B cell (primary cell): ENCODE data around the gene SLC1A2.

Source experiments
- EZH2 ChIP-seq: IDR thresholded peaks from 2 replicates; pipeline ENCODE4 v1.6.1; 2012; ENCODE audit warnings: borderline replicate concordance, low read depth, mild to moderate bottlenecking, moderate library complexity, low read length; ENCODE audit not compliant: insufficient read depth, poor library complexity, severe bottlenecking
- TF ChIP-seq, protein P1 (sequence below): fragments of 200-600 bp; IDR thresholded peaks from one replicate; pipeline ENCODE4 v1.8.0; 2022; ENCODE audit warnings: antibody characterized with exemption, mild to moderate bottlenecking

DNA sequence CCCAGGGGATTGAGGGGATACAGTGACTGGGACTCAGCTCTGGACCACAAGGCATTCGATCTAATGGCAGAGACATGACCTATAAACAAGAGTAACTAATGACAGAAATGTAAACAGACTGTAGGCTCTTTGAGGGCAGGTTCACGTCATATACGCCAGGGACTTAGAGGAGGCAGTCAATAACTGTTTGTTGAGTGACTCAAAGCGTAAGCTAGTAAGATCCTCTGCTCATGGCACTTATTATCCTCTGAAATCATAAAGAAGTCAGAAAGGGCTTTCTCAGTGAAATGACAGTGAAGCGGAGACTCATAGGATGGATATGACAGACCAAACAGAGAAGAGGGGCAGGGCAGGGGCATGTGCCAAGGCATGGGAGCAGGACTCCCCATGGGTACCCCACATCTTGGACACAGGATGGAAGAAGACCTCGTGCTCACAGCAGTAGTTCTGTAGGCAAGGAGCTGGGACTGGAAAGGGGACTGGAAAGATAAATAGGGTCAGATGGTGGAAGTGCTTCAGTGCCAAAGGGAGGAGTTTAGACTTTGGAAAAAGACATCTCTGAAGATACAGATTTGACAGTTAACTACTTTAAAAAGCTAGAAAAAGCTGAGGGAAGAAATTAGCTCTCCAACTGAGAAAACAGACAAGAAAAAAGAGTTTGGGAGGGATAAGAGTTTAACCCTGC is 72.7 kb downstream of the SLC1A2 start:
- TF ChIP-seq, protein P1, sequence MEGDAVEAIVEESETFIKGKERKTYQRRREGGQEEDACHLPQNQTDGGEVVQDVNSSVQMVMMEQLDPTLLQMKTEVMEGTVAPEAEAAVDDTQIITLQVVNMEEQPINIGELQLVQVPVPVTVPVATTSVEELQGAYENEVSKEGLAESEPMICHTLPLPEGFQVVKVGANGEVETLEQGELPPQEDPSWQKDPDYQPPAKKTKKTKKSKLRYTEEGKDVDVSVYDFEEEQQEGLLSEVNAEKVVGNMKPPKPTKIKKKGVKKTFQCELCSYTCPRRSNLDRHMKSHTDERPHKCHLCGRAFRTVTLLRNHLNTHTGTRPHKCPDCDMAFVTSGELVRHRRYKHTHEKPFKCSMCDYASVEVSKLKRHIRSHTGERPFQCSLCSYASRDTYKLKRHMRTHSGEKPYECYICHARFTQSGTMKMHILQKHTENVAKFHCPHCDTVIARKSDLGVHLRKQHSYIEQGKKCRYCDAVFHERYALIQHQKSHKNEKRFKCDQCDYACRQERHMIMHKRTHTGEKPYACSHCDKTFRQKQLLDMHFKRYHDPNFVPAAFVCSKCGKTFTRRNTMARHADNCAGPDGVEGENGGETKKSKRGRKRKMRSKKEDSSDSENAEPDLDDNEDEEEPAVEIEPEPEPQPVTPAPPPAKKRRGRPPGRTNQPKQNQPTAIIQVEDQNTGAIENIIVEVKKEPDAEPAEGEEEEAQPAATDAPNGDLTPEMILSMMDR: no peak
- no peak for TF ChIP-seq EZH2
